ENCODE results near the gene AADACL3.

GRCh38 chr1:12708396-12709090 lies 7.4 kb upstream of the AADACL3 start:
- TF ChIP-seq, protein P1, sequence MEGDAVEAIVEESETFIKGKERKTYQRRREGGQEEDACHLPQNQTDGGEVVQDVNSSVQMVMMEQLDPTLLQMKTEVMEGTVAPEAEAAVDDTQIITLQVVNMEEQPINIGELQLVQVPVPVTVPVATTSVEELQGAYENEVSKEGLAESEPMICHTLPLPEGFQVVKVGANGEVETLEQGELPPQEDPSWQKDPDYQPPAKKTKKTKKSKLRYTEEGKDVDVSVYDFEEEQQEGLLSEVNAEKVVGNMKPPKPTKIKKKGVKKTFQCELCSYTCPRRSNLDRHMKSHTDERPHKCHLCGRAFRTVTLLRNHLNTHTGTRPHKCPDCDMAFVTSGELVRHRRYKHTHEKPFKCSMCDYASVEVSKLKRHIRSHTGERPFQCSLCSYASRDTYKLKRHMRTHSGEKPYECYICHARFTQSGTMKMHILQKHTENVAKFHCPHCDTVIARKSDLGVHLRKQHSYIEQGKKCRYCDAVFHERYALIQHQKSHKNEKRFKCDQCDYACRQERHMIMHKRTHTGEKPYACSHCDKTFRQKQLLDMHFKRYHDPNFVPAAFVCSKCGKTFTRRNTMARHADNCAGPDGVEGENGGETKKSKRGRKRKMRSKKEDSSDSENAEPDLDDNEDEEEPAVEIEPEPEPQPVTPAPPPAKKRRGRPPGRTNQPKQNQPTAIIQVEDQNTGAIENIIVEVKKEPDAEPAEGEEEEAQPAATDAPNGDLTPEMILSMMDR (IDR thresholded peaks at IDR 0.05) = no peak
- no peak for TF ChIP-seq POLR2A (IDR thresholded peaks at IDR 0.05)
